Loucy (cell line): ENCODE measurements around the gene ATN1.

ENCODE experiments used
- CTCF ChIP-seq: fragments of 200-600 bp; sonication (generic); conservative IDR thresholded peaks from 2 replicates; pipeline ENCODE4 v1.5.1; 2014; ENCODE audit warnings: mild to moderate bottlenecking, antibody characterized with exemption, low read length
- EZH2phosphoT487 ChIP-seq: fragments of 200-600 bp; IDR thresholded peaks from 2 replicates; pipeline ENCODE4 v1.6.1; 2018; ENCODE audit warnings: antibody characterized with exemption, mild to moderate bottlenecking, moderate library complexity, borderline replicate concordance

GRCh38 chr12:6981152-6982052 lies 53.6 kb downstream of the ATN1 start:
- TF ChIP-seq CTCF = no peak
- no peak for TF ChIP-seq EZH2phosphoT487
